GM18951 (cell line): Measurements from ENCODE around the gene PDCD2L.
"Not testable (repeated sequence)": the region's sequence is repeated elsewhere in the genome, so short reads cannot be mapped to it uniquely, and the experiment has no call there.

Experiments
- POLR2A ChIP-seq: IDR thresholded peaks from 4 replicates; pipeline ENCODE4 v1.6.1; 2011; ENCODE audit warnings: mild to moderate bottlenecking; ENCODE audit not compliant: insufficient read length, insufficient read depth; ENCODE audit errors: extremely low read depth
- in situ Hi-C: fragments of 300-500 bp; cut with MboI; formaldehyde crosslinking; loops from one replicate; pipeline ENCODE4 v1.12.0; 2022; ENCODE audit warnings: low sequenced_read_pairs, mixed read lengths, inconsistent platforms; ENCODE audit not compliant: unreplicated experiment

The PDCD2L gene

DNA sequence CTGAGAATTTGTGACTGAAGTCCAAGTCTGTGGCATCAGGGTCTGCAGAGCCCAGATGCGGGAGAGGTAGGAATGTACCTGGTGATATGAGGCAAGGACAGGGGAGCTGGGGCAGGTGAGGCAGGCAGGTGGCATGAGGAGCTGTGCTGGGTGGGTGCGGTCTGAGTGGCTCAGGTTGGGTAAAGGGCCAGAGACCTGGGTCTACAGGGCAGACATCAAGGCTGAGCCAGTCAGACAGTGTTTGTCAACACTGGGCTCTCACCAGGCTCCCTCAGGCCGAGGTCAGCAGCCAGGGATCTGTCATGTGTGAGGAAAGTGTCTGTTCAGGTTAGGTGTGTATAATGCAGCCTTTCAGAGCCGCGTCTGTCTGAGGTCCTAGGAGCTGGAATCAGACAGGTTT, 20.6 kb upstream of the PDCD2L start:
- in situ Hi-C loops = no loop called here
- no peak for TF ChIP-seq POLR2A

- in situ Hi-C loops = no loop called here
Measured at GRCh38 chr19:34386645-34387445, 17.4 kb upstream of the PDCD2L start.

GRCh38 chr19:34387446-34387810, 16.8 kb upstream of the PDCD2L start:
- TF ChIP-seq POLR2A = no peak
- in situ Hi-C loops = no loop called here

More at GRCh38 chr19:34386645-34387445, 17.4 kb upstream of the PDCD2L start:
- TF ChIP-seq POLR2A = no peak

- in situ Hi-C loops = not testable (repeated sequence)
Measured at GRCh38 chr19:34388745-34389144, 15.5 kb upstream of the PDCD2L start.

DNA sequence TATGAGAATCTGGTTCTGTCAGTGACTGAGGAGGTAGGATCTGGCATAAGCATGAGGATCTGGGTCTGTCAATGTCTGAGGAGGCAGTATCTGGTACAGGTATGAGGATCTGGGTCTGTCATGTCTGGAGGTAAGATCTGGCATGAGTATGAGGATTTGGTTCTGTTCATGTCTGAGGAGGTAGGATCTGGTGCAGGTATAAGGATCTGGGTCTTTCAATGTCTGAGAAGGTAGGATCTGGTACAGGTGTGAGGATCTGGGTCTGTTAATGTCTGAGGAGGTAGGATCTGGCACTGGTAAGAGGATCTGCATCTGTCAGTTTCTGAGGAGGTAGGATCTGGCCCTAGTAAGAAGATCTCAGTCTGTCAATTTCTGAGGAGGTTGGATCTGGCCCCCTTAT, 12.4 kb upstream of the PDCD2L start:
- in situ Hi-C loops = no loop called here
- no peak for TF ChIP-seq POLR2A

DNA sequence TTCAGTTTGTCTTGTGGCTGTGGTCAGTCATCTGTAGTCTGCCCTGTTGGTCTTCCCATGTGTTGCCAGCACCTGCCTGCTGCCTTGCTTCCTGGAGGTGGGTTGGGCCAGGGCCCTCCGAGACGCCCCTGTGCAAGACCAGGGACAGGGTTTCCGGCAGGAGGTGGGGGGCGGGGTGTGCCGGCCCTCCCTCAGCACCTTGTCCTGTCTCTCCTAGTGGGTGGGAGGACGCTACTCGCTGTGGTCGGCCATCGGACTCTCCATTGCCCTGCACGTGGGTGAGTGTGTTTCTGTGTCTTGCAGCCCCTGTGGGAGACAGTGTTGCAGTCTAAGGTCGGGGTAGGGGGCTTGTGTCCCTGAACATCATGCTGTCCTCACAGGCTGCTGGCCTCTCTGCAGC, 11.2 kb upstream of the PDCD2L start:
- no peak for TF ChIP-seq POLR2A
- in situ Hi-C loops = no loop called here

DNA sequence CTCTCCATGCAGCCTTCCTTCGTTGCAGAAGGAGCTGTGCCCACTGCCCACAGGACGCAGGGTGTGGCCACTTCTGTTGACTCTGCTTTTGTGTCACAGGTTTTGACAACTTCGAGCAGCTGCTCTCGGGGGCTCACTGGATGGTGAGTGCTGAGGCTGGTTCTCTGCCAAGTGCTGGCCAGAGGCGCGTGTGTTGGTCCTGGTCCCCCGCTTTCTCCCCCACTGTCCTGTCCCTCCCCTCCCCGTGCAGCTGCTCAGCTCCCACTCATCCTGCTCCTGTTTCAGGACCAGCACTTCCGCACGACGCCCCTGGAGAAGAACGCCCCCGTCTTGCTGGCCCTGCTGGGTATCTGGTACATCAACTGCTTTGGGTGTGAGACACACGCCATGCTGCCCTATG, 10.6 kb upstream of the PDCD2L start:
- in situ Hi-C loops = no loop called here
- TF ChIP-seq POLR2A = no peak

GRCh38 chr19:34397853-34398252, 6.3 kb upstream of the PDCD2L start:
- TF ChIP-seq POLR2A = no peak
- in situ Hi-C loops = no loop called here

- TF ChIP-seq POLR2A = no peak
- in situ Hi-C loops = no loop called here
Measured at GRCh38 chr19:34399886-34400285, 4.3 kb upstream of the PDCD2L start.

DNA sequence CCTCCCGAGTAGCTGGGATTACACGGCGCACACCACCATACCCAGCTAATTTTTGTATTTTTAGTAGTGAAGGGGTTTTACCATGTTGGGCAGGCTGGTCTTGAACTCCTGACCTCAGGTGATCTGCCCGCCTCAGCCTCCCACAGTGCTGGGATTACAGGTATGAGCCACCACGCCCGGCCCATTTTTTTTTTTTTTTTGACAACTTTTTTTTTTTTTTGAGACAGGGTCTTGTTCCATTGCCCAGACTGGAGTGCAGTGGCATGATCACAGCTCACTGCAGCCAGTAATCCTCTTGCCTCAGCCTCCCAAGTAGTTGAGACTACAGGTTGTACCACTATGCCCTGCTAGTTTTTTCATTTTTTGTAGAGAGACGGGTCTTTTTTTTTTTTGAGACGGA, 3.4 kb upstream of the PDCD2L start:
- in situ Hi-C loops = not testable (repeated sequence)

GRCh38 chr19:34402074-34402600, 2.1 kb upstream of the PDCD2L start:
- in situ Hi-C loops = no loop called here
- no peak for TF ChIP-seq POLR2A

DNA sequence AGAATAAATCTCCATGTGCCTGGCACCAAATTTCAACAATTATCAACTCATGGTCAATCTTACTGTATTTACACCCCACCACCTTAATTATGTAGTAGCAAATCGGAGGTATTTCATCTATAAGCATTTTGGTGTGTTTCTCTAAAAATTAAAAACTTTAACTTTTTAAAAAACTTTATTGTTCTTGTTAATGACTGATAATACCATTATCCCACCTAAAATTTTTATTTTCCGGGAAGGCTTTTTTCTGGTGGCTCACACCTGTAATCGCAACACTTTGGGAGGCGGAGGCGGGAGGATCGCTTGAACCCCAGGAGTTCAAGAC, 453 bp upstream of the PDCD2L start:
- no peak for TF ChIP-seq POLR2A
- in situ Hi-C loops = no loop called here

DNA sequence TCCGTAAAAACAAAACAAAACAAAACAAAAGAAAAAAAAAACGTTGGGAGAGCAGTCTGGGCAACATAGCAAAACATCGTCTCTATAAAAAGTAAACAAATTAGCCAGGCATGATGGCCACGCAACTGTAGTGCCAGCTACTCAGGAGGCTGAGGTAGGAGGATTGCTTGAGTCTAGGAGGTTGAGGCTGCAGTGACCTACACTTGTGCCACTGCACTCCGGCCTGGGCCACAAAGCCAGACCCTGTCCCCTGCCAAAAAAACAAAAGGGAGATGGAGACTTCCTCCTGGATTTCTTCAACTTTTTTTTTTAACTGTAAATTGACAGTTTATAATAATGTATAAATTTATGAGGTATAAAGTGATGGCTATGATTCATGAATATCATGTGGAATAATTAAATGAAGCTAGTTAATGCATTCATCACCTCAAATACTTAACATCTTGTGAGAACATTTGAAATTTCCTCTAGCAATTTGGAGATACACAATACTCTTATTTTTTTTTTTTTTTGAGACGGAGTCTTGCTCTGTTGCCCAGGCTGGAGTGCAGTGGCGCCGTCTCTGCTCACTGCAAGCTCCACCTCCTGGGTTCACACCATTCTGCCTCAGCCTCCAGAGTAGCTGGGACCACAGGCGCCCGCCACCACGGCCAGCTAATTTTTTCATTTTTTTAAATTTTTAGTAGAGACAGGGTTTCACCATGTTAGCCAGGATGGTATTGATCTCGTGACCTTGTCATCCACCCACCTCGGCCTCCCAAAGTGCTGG, 1.9 kb downstream of the PDCD2L start:
- TF ChIP-seq POLR2A = no peak
- in situ Hi-C loops = no loop called here

- no peak for TF ChIP-seq POLR2A
- in situ Hi-C loops = no loop called here
Measured at GRCh38 chr19:34408411-34408810, 4.2 kb downstream of the PDCD2L start.
